K562 (cell line): Measurements from ENCODE around the gene GNAI3. TPM values are rescaled to one million over a fixed set of nuclear protein-coding genes. Genes with fewer than 3 reads are reported as not detected.

ENCODE experiments used
- ATAC-seq: fragments of 200-7000 bp; cut with Tn5 transposase; 3 replicates; pipeline ENCODE4 v1.9.1; 2020; ENCODE audit warnings: moderate library complexity
- BruUV-seq: library from RNA; stranded (reverse); fragments of 400-500 nt; replicated peaks from 2 replicates; lab custom pipeline; 2021; lab: Mats Ljungman, UMichigan
- CTCF ChIA-PET: fragments of 300-600 bp; formaldehyde crosslinking; extraction: SDS; loops from one replicate; lab custom pipeline; 2021; ENCODE audit warnings: low intra/inter-chr PET ratio; lab: Yijun Ruan, JAX
- POLR2A ChIA-PET: fragments of 300-600, 350-650 bp; sonication (Branson Sonifier 250); formaldehyde crosslinking; extraction: SDS; loops from one replicate; lab custom pipeline; 2021; ENCODE audit warnings: antibody characterized with exemption, inconsistent platforms; lab: Yijun Ruan, JAX
- DNase-seq, 4 experiments: peaks; one replicate each; pipeline versions ENCODE4 v3.0.0 to v3.0.0-alpha.2; 2011 to 2018; ENCODE audit warnings: low spot score in 3 of 4, mixed read lengths in 3 of 4; ENCODE audit errors: extremely low read depth in 1 of 4
- FAIRE-seq: peaks from 2 replicates; lab custom pipeline; 2011; peaks lifted over from hg19 to GRCh38; lab: Jason Lieb, UNC
- H2AFZ ChIP-seq: 2 replicates; pipeline ENCODE4 v1.6.0; 2011; ENCODE audit warnings: low read depth, low read length, control low read depth, inconsistent platforms
- H3K27ac ChIP-seq: fragments of 200-600 bp; 3 replicates; pipeline ENCODE4 v1.8.0; 2011; ENCODE audit warnings: low read depth, mild to moderate bottlenecking, control low read depth, inconsistent platforms, low read length, moderate library complexity, mixed read lengths; ENCODE audit errors: extremely low read depth
- H3K27me3 ChIP-seq, 2 experiments: fragments of 300-600 bp in 1 of 2; 2 replicates in 1 of 2; 3 replicates in 1 of 2; pipeline versions ENCODE4 v1.6.0 to v1.8.0; 2011; ENCODE audit warnings: inconsistent platforms in 2 of 2, low read length in 2 of 2, mild to moderate bottlenecking in 1 of 2, mixed read lengths in 1 of 2, moderate library complexity in 1 of 2; ENCODE audit not compliant: control insufficient read depth in 2 of 2, insufficient read depth in 2 of 2
- H3K36me3 ChIP-seq: fragments of 300-600 bp; 3 replicates; pipeline ENCODE4 v1.8.0; 2011; ENCODE audit warnings: mild to moderate bottlenecking, low read length, inconsistent platforms; ENCODE audit not compliant: control insufficient read depth, insufficient read depth
- H3K4me1 ChIP-seq, 2 experiments: fragments of 200-600 bp in 1 of 2; replicated peaks in 1 of 2; 2 replicates in 1 of 2; 3 replicates in 1 of 2; pipeline versions ENCODE4 v1.5.1 to v1.8.0; 2011; ENCODE audit warnings: inconsistent platforms in 2 of 2, low read length in 2 of 2, mild to moderate bottlenecking in 1 of 2, mixed read lengths in 1 of 2, moderate library complexity in 1 of 2; ENCODE audit not compliant: control insufficient read depth in 2 of 2, insufficient read depth in 2 of 2
- H3K4me2 ChIP-seq: 2 replicates; pipeline ENCODE4 v1.6.1; 2011; ENCODE audit warnings: low read length, control low read depth, inconsistent platforms, mixed read lengths; ENCODE audit not compliant: insufficient read depth
- H3K4me3 ChIP-seq: fragments of 200-600 bp; sonication (generic), shearing (Covaris generic); 2 replicates; pipeline ENCODE4 v1.5.1; 2016; ENCODE audit warnings: control low read depth, inconsistent platforms
- H3K79me2 ChIP-seq: fragments of 200-600 bp; 3 replicates; pipeline ENCODE4 v1.8.0; 2011; ENCODE audit warnings: low read length, inconsistent platforms; ENCODE audit not compliant: control insufficient read depth, insufficient read depth
- H3K9ac ChIP-seq, 2 experiments: 2 replicates each; pipeline versions ENCODE4 v1.6.0 to v1.6.1; 2011; ENCODE audit warnings: low read depth in 2 of 2, low read length in 2 of 2, control low read depth in 1 of 2, inconsistent platforms in 1 of 2, mild to moderate bottlenecking in 1 of 2, mixed read lengths in 1 of 2; ENCODE audit not compliant: insufficient read depth in 1 of 2
- H3K9me1 ChIP-seq: one replicate; pipeline ENCODE4 v1.6.0; 2011; ENCODE audit warnings: inconsistent platforms, mild to moderate bottlenecking, low read length, moderate library complexity; ENCODE audit not compliant: control insufficient read depth, insufficient read depth
- H3K9me3 ChIP-seq: replicated peaks from 2 replicates; pipeline ENCODE4 v1.5.1; 2011; ENCODE audit warnings: low read depth, low read length, inconsistent platforms; ENCODE audit not compliant: control insufficient read depth, insufficient read depth
- H4K20me1 ChIP-seq: replicated peaks from 2 replicates; pipeline ENCODE4 v1.6.1; 2011; ENCODE audit warnings: low read length, inconsistent platforms, mixed read lengths; ENCODE audit not compliant: control insufficient read depth, insufficient read depth
- BRD4 ChIP-seq: fragments of 200-600 bp; sonication (generic); IDR thresholded peaks from 2 replicates; pipeline ENCODE4 v1.6.1; 2017; ENCODE audit warnings: inconsistent platforms
- FOXK2 ChIP-seq, 2 experiments: fragments of 450-650 bp; IDR thresholded peaks in 1 of 2; conservative IDR thresholded peaks in 1 of 2; 2 replicates each; pipeline ENCODE4 v1.6.1; 2016; ENCODE audit warnings: low read depth in 2 of 2, mild to moderate bottlenecking in 1 of 2
- ZNF134 ChIP-seq: fragments of 250-450 bp; sonication (Bioruptor Pico); conservative IDR thresholded peaks from 2 replicates; pipeline ENCODE4 v1.4.0; 2020
- ZNF384 ChIP-seq: IDR thresholded peaks from 2 replicates; pipeline ENCODE4 v1.6.1; 2012; ENCODE audit warnings: low read depth, low read length, improper control_type of control experiment
- WGBS: fragments of 100-300 bp; shearing (Covaris generic); methylation state at CpG from one replicate; pipeline ENCODE4 v1.1.6; 2016; ENCODE audit warnings: low coverage, mixed read lengths; ENCODE audit not compliant: insufficient coverage; ENCODE audit errors: missing lambda C conversion rate; 5-methylcytosine and 5-hydroxymethylcytosine counted together
- in situ Hi-C: fragments of 300-500 bp; cut with MboI; formaldehyde crosslinking; loops from 4 replicates; pipeline ENCODE4 v1.15.0; 2018; ENCODE audit warnings: inconsistent platforms, mixed read lengths
- intact Hi-C: fragments of 100-400 bp; cut with micrococcal nuclease; formaldehyde crosslinking; loops from 2 replicates; pipeline ENCODE4 v1.14.2; 2022
- polyA plus RNA-seq, 8 experiments: library from polyadenylated mRNA; depleted of rRNA in 4 of 8; stranded (reverse) in 5 of 8; unstranded in 3 of 8; fragments of >200 nt; fragmentation: Nextera tagmentation in 2 of 8; fragmentation: Illumina TruSeq in 1 of 8; extraction: Ambion mirVana in 2 of 8; extraction: Trizol in 1 of 8; gene quantifications; 2 replicates each; pipeline versions ENCODE4 v1.2.1 to v1.2.3, GENCODE V29; 2011 to 2014; ENCODE audit warnings: inconsistent platforms in 1 of 8, missing spikeins in 1 of 8
- total RNA-seq, 7 experiments: library from RNA; depleted of rRNA in 6 of 7; stranded (reverse); fragments of >200 nt in 6 of 7; fragmentation: Illumina TruSeq in 2 of 7; extraction: Trizol in 2 of 7; gene quantifications; 2 replicates each; pipeline versions ENCODE4 v1.2.1 to v1.2.3, GENCODE V29; 2011 to 2021; ENCODE audit warnings: low replicate concordance in 1 of 7
- TF ChIP-seq, protein P1 (sequence below), 2 experiments: fragments of 450-650 bp; IDR thresholded peaks; 2 replicates each; pipeline ENCODE4 v1.6.1; 2016; ENCODE audit warnings: mild to moderate bottlenecking in 2 of 2, borderline replicate concordance in 1 of 2, low read depth in 1 of 2, moderate library complexity in 1 of 2
- TF ChIP-seq, protein P2 (sequence below): fragments of 450-650 bp; IDR thresholded peaks from 2 replicates; pipeline ENCODE4 v1.6.1; 2016; ENCODE audit warnings: mild to moderate bottlenecking

Gene GNAI3
- total and polyA plus RNA-seq, 9 of the 15 experiments (the other 6 are each of a cell fraction or from before 2014, with no cell fraction given) = 6.3 to 13.2 (median 8.9) TPM

DNA sequence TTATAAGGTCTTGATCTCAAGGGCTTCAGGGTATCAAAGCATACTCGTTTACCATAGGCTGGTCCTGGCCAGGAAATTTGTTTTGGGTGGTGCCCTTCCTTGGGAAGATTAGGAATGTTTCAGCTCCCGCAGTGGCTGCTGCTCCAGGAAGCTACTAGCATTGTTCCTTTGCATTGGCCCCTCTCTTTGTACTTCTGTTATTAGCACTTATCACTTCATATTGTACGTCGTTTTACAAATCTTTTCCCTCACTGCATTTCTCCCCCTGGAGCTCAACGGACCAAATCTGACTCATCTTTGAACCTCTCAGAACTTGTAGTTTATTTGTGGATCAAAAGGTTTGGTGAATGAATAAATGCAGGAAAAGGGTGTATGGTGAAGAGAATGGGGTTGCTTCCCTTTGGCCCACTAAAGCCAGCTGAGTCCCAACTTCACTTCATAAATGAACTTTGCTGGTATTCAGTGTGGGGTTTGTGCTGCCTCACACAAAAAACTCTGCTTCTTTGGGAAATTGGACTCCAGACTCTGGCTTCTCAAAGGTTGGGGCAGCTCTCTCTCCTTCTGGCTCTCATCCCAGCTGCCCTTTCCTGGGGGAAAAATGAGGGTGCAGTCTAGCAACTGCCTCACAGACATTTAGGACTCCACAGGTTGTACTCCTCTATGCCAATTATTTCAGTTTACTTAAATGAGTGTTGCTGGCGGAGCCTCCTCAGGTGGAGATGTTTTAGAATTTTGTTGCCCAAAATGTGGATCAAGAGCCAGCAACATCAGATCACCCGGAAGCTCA, 65.1 kb downstream of the GNAI3 start:
- ChIA-PET CTCF (no interaction called here), POLR2A (interaction anchor here (0.5 to 4.8 kb wide), 7 partner anchors 9 to 726 kb away, joined by 3 to 40 read pairs (median 3); partner anchors contain the start of genes GSTM5 and RBM15)
- H3K27me3 ChIP-seq = peaks cover 27 to 28% of the 10 kb centered on the region in 2 experiments; a peak in 4 of 5 replicates
- in situ Hi-C loops = no loop called here
- BruUV-seq = no TSS peak
- H3K9me1 ChIP-seq = no peaks in the 10 kb centered on the region
- no peak for DNase-seq
- no peaks in the 10 kb centered on the region for H3K36me3 ChIP-seq
- no peak overlapping the region for H3K4me3 ChIP-seq
- no peak for FAIRE-seq
- TF ChIP-seq BRD4 = no peak
- TF ChIP-seq, protein P1, sequence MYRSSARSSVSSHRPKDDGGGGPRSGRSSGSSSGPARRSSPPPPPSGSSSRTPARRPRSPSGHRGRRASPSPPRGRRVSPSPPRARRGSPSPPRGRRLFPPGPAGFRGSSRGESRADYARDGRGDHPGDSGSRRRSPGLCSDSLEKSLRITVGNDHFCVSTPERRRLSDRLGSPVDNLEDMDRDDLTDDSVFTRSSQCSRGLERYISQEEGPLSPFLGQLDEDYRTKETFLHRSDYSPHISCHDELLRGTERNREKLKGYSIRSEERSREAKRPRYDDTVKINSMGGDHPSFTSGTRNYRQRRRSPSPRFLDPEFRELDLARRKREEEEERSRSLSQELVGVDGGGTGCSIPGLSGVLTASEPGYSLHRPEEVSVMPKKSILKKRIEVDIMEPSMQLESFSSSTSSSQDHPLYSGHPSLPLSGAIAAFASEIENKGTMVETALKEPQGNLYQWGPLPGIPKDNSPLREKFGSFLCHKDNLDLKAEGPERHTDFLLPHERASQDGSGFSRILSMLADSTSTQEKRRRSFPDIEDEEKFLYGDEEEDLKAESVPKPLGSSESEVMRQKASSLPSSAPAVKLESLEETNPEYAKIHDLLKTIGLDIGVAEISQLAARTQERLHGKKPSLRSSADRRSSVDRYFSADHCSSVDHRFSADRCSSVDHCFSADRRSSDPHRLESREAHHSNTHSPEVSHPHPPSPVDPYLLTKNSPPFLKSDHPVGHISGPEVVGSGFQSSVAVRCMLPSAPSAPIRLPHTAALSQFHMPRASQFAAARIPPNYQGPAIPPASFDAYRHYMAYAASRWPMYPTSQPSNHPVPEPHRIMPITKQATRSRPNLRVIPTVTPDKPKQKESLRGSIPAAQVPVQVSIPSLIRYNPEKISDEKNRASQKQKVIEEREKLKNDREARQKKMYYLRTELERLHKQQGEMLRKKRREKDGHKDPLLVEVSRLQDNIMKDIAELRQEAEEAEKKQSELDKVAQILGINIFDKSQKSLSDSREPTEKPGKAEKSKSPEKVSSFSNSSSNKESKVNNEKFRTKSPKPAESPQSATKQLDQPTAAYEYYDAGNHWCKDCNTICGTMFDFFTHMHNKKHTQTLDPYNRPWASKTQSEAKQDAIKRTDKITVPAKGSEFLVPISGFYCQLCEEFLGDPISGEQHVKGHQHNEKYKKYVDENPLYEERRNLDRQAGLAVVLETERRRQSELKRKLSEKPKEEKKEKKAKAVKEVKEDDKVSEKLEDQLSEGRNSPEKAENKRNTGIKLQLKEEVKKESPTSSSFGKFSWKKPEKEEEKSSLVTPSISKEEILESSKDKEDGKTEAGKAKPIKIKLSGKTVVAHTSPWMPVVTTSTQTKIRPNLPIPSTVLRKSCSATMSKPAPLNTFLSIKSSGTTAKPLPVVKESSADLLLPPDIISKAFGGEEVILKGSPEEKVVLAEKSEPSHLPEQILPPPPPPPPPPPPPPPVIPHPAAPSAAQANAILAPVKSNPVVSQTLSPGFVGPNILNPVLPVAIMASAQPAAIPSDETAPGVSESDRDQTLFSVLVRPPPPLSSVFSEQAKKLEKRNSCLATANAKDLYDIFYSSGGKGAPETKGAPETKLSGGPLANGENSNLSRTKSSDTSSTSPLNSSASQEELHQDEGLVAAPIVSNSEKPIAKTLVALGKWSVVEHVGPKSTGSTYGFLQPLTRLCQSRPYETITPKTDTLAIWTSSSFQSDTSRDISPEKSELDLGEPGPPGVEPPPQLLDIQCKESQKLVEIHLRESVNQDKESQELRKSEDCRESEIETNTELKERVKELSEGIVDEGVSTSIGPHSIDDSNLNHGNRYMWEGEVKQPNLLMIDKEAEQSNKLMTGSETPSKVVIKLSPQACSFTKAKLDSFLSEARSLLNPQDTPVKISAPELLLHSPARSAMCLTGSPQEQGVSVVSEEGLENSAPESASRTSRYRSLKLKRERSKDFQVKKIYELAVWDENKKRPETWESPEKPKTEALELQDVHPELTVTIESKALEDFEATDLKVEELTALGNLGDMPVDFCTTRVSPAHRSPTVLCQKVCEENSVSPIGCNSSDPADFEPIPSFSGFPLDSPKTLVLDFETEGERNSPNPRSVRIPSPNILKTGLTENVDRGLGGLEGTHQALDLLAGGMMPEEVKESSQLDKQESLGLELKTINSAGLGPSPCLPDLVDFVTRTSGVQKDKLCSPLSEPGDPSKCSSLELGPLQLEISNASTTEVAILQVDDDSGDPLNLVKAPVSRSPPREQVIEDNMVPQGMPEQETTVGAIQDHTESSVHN (IDR thresholded peaks at IDR 0.05; ENCODE audit: borderline replicate concordance in 1 of 2, low read depth in 1 of 2) = no peak
- no peak for TF ChIP-seq ZNF134 (CRISPR knock-in tag)
- TF ChIP-seq, protein P2, sequence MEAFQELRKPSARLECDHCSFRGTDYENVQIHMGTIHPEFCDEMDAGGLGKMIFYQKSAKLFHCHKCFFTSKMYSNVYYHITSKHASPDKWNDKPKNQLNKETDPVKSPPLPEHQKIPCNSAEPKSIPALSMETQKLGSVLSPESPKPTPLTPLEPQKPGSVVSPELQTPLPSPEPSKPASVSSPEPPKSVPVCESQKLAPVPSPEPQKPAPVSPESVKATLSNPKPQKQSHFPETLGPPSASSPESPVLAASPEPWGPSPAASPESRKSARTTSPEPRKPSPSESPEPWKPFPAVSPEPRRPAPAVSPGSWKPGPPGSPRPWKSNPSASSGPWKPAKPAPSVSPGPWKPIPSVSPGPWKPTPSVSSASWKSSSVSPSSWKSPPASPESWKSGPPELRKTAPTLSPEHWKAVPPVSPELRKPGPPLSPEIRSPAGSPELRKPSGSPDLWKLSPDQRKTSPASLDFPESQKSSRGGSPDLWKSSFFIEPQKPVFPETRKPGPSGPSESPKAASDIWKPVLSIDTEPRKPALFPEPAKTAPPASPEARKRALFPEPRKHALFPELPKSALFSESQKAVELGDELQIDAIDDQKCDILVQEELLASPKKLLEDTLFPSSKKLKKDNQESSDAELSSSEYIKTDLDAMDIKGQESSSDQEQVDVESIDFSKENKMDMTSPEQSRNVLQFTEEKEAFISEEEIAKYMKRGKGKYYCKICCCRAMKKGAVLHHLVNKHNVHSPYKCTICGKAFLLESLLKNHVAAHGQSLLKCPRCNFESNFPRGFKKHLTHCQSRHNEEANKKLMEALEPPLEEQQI = no peak
- no peak for TF ChIP-seq FOXK2 (conservative IDR thresholded peaks at IDR 0.05 in 1 of 2, IDR thresholded peaks at IDR 0.05 in 1 of 2; ENCODE audit: low read depth in 2 of 2)
- TF ChIP-seq ZNF384 = no peak
- H4K20me1 ChIP-seq = no peaks in the 10 kb centered on the region
- no peak overlapping the region for H3K27ac ChIP-seq
- H2AFZ ChIP-seq = no peak overlapping the region
- 12% methylated on average over 7 of the region's 7 CpGs for whole genome bisulfite sequencing
- no peak overlapping the region for H3K9ac ChIP-seq
- peaks cover 0 to 3% of the 10 kb centered on the region in 2 experiments; a peak in 3 of 5 replicates for H3K4me1 ChIP-seq
- no peak overlapping the region for H3K4me2 ChIP-seq
- intact Hi-C loops = no loop called here
- ATAC-seq = no peak
- H3K9me3 ChIP-seq = no peaks in the 10 kb centered on the region
- H3K79me2 ChIP-seq = no peaks in the 10 kb centered on the region
